ENCODE results near the gene PTCSC3. TPM values are rescaled to one million over a fixed set of nuclear protein-coding genes. Genes with fewer than 3 reads are reported as not detected.
"Not testable (repeated sequence)": the region's sequence is repeated elsewhere in the genome, so short reads cannot be mapped to it uniquely, and the experiment has no call there.

PTCSC3 gene
- total RNA-seq, 3 donors from 2014 or later (not counting 1 experiment from before 2014, with no cell fraction given): not detected

- intact Hi-C loops (cut with micrococcal nuclease): no loop called here
- Mint-ChIP-seq H3K27ac (no peak overlapping the region), H3K36me3 (no peaks in the 10 kb centered on the region), H3K4me3 (no peak overlapping the region), H3K9me3 (peaks cover 3% of the 10 kb centered on the region in 2 donors), H3K4me1 (no peaks in the 10 kb centered on the region), H3K27me3 (ENCODE audit: low read depth in 2 of 2) (peaks cover 0 to 18% of the 10 kb centered on the region in 2 donors)
- 8% methylated on average over 1 of the region's 1 CpG for WGBS (ENCODE audit: insufficient coverage)
- no peak for TF ChIP-seq CTCF (IDR thresholded peaks at IDR 0.05)
- no peak for ATAC-seq
- Histone ChIP-seq H3K4me1 (ENCODE audit: control insufficient read depth, insufficient read depth, low read length) (no peaks in the 10 kb centered on the region), H3K4me3 (ENCODE audit: low read length) (no peak overlapping the region), H3K27me3 (ENCODE audit: control insufficient read depth, insufficient read depth, low read length) (peaks cover 3% of the 10 kb centered on the region), H3K27ac (ENCODE audit: low read length) (no peak overlapping the region), H3K36me3 (ENCODE audit: control insufficient read depth, insufficient read depth, low read length) (no peaks in the 10 kb centered on the region), H3K9me3 (ENCODE audit: control insufficient read depth, insufficient read depth, low read length) (no peaks in the 10 kb centered on the region)
- DNase-seq: no peak
These were observed 71.1 kb downstream of the PTCSC3 start for GRCh38 chr14:36105401-36105800.

GRCh38 chr14:36104258-36104657 lies 72.3 kb downstream of the PTCSC3 start:
- H3K27ac ChIP-seq (ENCODE audit: low read length); H3K27me3 ChIP-seq (ENCODE audit: control insufficient read depth, insufficient read depth, low read length); H3K9me3 Mint-ChIP-seq; intact Hi-C loops (cut with micrococcal nuclease); H3K4me1 Mint-ChIP-seq; H3K9me3 ChIP-seq (ENCODE audit: control insufficient read depth, insufficient read depth, low read length); H3K4me3 Mint-ChIP-seq; H3K36me3 ChIP-seq (ENCODE audit: control insufficient read depth, insufficient read depth, low read length); H3K36me3 Mint-ChIP-seq; DNase-seq; ATAC-seq; H3K4me3 ChIP-seq (ENCODE audit: low read length); H3K27ac Mint-ChIP-seq; H3K4me1 ChIP-seq (ENCODE audit: control insufficient read depth, insufficient read depth, low read length): not testable (repeated sequence)
- WGBS (ENCODE audit: insufficient coverage): 85% methylated on average over 5 of the region's 7 CpGs
- peaks cover 0 to 18% of the 10 kb centered on the region in 2 donors for H3K27me3 Mint-ChIP-seq (ENCODE audit: low read depth in 2 of 2)

DNA sequence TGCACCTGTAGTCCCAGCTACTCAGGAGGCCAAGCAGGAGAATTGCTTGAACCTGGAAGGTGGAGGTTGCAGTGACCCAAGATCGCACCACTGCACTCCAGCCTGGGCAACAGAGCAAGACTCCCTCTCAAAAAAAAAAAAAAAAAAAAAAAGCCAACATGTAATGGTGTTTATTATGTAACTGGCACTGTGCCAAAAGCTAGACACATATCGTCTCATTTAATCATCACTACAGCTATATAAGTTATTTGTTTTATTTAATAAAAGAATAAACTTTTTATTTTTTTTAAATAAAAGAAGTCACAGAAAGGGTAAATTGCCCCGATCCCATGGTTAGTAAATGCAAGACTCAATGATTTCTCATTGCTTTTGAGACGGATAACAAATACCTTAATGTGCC lies 76.9 kb downstream of the PTCSC3 start:
- 98% methylated on average over 2 of the region's 4 CpGs for WGBS (ENCODE audit: insufficient coverage)
- DNase-seq (no peak), ATAC-seq (no peak)
- H3K4me3 ChIP-seq (ENCODE audit: low read length): no peak overlapping the region
- no peaks in the 10 kb centered on the region for H3K36me3 ChIP-seq (ENCODE audit: control insufficient read depth, insufficient read depth, low read length)
- intact Hi-C loops (cut with micrococcal nuclease): no loop called here
- no peak overlapping the region for H3K27ac ChIP-seq (ENCODE audit: low read length)
- H3K27me3 Mint-ChIP-seq (ENCODE audit: low read depth in 2 of 2): peaks cover 0 to 6% of the 10 kb centered on the region in 2 donors
- H3K9me3 Mint-ChIP-seq: peaks cover 0 to 2% of the 10 kb centered on the region in 2 donors
- no peaks in the 10 kb centered on the region for H3K27me3 ChIP-seq (ENCODE audit: control insufficient read depth, insufficient read depth, low read length)
- no peaks in the 10 kb centered on the region for H3K4me1 ChIP-seq (ENCODE audit: control insufficient read depth, insufficient read depth, low read length)
- no peak overlapping the region for H3K4me3 Mint-ChIP-seq
- no peaks in the 10 kb centered on the region for H3K36me3 Mint-ChIP-seq
- no peaks in the 10 kb centered on the region for H3K4me1 Mint-ChIP-seq
- H3K27ac Mint-ChIP-seq: no peak overlapping the region
- TF ChIP-seq CTCF (IDR thresholded peaks at IDR 0.05): no peak
- no peaks in the 10 kb centered on the region for H3K9me3 ChIP-seq (ENCODE audit: control insufficient read depth, insufficient read depth, low read length)

DNA sequence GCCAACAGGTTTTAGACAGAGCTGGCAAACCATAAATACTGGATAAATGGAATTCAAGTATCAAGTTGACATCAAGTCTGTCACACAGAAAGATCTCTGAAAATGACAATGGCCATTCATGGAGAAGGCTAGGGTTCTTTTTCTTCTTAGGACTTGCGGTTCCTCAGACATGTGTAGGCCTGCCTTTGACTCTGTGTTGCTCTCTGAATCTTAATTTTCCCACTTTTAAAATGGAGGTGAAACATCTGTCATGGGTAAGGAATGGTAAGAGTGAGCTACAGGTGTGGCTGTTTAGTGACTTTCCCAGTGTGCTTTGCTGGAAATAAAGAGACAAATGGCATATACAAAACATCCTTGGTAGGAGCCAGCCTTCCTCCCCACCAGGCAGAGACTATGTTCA lies 79.2 kb downstream of the PTCSC3 start:
- DNase-seq (no peak), ATAC-seq (no peak)
- WGBS (ENCODE audit: insufficient coverage): 67% methylated on average over 1 of the region's 1 CpG
- no peaks in the 10 kb centered on the region for H3K27me3 ChIP-seq (ENCODE audit: control insufficient read depth, insufficient read depth, low read length)
- H3K27ac Mint-ChIP-seq: no peak overlapping the region
- no peaks in the 10 kb centered on the region for H3K9me3 ChIP-seq (ENCODE audit: control insufficient read depth, insufficient read depth, low read length)
- H3K27me3 Mint-ChIP-seq (ENCODE audit: low read depth in 2 of 2): peaks cover 0 to 6% of the 10 kb centered on the region in 2 donors
- peaks cover 0 to 2% of the 10 kb centered on the region in 2 donors for H3K9me3 Mint-ChIP-seq
- intact Hi-C loops (cut with micrococcal nuclease): no loop called here
- no peaks in the 10 kb centered on the region for H3K4me1 ChIP-seq (ENCODE audit: control insufficient read depth, insufficient read depth, low read length)
- no peak for TF ChIP-seq CTCF (IDR thresholded peaks at IDR 0.05)
- H3K36me3 ChIP-seq (ENCODE audit: control insufficient read depth, insufficient read depth, low read length): no peaks in the 10 kb centered on the region
- no peak overlapping the region for H3K4me3 Mint-ChIP-seq
- no peaks in the 10 kb centered on the region for H3K36me3 Mint-ChIP-seq
- no peak overlapping the region for H3K27ac ChIP-seq (ENCODE audit: low read length)
- no peaks in the 10 kb centered on the region for H3K4me1 Mint-ChIP-seq
- H3K4me3 ChIP-seq (ENCODE audit: low read length): no peak overlapping the region
